ENCODE data around the gene RCOR1. TPM values are rescaled to one million over a fixed set of nuclear protein-coding genes. Genes with fewer than 3 reads are reported as not detected.
A peak's percentile ranks its signal among the peaks of the same experiment; 100 is the strongest.

RCOR1 gene
- total RNA-seq, 2 donors from 2014 or later = 17.1 to 17.5 TPM

DNA sequence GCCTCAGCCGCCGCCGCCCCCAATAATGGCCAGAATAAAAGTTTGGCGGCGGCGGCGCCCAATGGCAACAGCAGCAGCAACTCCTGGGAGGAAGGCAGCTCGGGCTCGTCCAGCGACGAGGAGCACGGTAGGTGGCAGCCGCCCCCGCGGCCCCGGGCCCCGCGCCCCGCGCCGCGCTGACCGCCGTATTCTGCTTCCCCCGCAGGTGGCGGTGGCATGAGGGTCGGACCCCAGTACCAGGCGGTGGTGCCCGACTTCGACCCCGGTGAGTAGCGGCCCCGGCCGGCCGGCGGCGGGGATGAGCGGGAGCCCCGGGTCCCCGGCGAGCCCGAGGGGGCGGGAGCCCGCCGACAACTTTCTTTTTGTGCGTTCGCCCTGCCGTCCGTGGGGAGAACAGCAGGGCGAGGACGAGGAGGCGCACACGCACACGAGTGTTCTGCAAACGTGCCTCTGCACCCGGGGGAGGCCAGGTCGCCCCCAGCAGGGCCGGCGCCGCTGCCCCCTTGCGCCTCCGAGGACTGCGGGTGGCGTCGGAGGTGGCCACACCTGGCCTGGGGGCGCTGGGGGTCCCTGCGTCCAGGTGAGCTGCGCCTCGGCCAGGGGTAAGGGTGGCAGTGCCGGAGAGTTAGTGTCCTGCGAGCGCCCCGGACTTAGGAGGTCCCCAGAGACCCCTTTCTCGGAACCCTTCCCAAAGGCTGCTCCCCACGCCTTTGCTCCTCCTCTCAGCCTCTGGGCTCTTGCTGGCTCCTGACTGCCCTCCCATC lies 794 bp downstream of the RCOR1 start:
- Mint-ChIP-seq H3K27ac (peak overlapping the region; percentile 59 to 62), H3K27me3 (no peaks in the 10 kb centered on the region), H3K4me3 (peak overlapping the region; percentile 84), H3K9me3 (no peaks in the 10 kb centered on the region), H3K4me1 (ENCODE audit: low read depth in 2 of 2) (peaks cover 12 to 18% of the 10 kb centered on the region in 2 donors), H3K36me3 (no peaks in the 10 kb centered on the region)
- ATAC-seq = peak in 1 of 2 donors; percentile 28
- peak; percentile 75 for DNase-seq (ENCODE audit: low spot score)

DNA sequence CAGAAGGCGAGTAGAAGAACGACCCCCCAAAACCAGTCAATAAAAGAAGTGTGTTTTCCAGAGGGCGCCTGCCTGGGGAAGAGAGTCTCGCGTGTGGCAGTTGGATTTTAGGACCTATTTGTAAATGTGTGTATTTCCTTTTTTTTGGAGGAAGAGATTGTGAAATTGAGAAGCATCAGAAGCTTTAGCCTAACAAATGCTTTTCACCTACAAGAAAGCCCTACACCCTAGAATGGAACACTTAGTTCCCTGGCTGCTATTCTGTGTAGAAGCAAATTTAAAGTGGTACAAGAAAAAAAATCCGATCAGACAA lies 1.3 kb downstream of the RCOR1 start:
- DNase-seq (ENCODE audit: low spot score) = no peak
- H3K9me3 Mint-ChIP-seq = no peaks in the 10 kb centered on the region
- H3K4me3 Mint-ChIP-seq = peak overlapping the region; percentile 84
- no peak for ATAC-seq
- no peaks in the 10 kb centered on the region for H3K36me3 Mint-ChIP-seq
- peaks cover 12 to 18% of the 10 kb centered on the region in 2 donors for H3K4me1 Mint-ChIP-seq (ENCODE audit: low read depth in 2 of 2)
- peak overlapping the region; percentile 59 to 62 for H3K27ac Mint-ChIP-seq
- H3K27me3 Mint-ChIP-seq = no peaks in the 10 kb centered on the region

DNA sequence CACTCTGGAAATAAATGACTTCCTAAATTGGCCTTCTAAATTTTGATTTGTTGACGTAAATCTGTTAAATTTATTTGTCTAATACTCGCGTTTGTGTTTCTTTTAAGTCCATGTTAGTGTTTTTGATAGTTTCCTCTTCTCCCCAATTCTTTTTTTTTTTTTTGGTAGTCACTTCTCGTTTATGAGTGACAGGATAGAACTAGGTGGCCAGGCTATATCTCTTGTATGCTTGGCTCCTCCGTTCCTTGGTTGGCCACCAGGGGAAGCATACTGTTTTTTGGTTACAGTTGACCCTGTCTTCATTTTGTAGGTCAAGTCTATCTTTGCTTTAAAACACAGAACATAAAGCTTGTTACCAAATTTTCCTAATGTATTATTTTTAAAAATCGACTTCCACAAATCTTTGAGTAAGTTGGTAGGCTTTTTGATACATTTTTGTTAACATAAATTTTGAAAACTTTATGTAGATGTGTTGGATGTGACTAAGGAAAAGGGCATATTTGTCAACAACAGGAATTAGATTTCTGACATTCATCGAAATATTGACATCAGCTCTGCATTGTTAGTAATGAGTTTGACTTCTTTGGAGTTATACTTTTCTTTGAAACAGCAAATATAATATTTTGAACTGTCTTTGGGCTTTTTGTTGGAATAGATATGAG lies 2.2 kb downstream of the RCOR1 start:
- ATAC-seq = no peak

DNA sequence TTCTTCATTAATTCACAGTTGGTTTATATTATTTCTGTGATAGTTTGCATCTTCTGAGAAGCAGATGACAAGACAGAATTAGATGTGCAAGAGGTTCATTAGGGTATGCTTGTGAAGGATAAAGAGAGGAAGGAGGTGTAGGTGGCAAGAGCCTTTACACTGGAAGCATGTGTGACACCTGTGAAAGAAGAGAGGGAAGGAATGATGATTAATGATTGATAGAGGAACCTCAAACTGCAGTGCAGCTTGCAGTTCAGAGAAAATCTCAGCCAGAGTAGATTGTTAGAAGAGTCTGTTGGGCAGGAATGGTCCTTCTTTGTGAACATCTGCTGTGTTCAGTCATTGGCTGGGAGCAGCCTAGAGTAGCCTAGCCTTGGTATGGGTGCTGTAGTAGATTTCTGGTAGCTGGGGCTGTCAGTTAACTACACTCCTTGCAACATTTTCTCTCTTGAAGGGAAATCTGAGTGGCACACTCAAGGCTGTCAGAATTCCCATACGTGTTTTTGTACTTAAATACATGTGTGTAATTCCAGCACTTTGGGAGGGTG lies 9.0 kb downstream of the RCOR1 start:
- Mint-ChIP-seq H3K27ac (no peak overlapping the region), H3K36me3 (no peaks in the 10 kb centered on the region), H3K4me1 (ENCODE audit: low read depth in 2 of 2) (peaks cover 10 to 25% of the 10 kb centered on the region in 2 donors), H3K4me3 (no peak overlapping the region), H3K27me3 (no peaks in the 10 kb centered on the region), H3K9me3 (no peaks in the 10 kb centered on the region)
- ATAC-seq (no peak), DNase-seq (ENCODE audit: low spot score) (no peak)

More for the DNA sequence above, 2.2 kb downstream of the RCOR1 start:
- Mint-ChIP-seq H3K36me3 (no peaks in the 10 kb centered on the region), H3K9me3 (no peaks in the 10 kb centered on the region), H3K4me1 (ENCODE audit: low read depth in 2 of 2) (peaks cover 14 to 25% of the 10 kb centered on the region in 2 donors), H3K4me3 (peak overlapping the region; percentile 84), H3K27ac (peak overlapping the region; percentile 59 to 62), H3K27me3 (no peaks in the 10 kb centered on the region)
- DNase-seq (ENCODE audit: low spot score) = peak; percentile 65

DNA sequence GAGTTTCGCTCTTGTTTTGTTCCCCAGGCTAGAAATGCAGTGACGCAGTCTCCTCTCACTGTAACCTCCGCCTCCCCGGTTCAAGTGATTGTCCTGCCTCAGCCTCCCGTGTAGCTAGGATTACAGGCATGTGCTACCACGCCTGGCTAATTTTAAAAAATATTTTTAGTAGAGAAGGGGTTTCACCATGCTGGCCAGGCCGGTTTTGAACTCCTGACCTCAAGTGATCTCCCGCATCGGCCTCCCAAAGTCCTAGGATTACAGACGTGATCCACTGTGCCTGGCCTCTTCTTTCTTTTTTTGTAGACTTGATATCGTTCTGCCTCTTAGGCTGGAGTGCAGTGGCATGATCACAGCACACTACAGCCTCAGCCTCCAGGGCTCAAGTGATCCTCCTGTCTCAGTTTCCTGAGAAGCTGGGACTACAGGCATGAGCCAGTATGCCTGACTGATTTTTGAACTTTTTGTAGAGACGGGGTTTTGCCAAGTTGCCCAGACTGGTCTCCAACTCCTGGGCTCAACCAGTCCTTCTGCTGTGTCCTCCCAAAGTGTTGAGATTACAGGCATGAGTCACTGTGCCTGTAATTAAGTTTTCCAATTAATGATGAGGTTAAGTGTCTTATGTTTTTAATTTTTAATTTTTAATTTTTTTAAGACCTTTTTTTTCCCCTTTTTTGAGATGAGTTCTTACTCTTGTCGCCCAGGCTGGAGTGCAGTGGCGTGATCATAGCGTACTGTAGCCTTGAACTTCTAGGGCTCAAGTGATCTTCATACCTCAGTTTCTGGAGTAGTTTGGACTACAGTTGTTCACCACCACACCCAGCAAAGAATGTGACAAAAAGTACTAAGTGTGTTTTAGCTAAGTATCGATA lies 10.2 kb downstream of the RCOR1 start:
- ATAC-seq (no peak), DNase-seq (ENCODE audit: low spot score) (no peak)
- Mint-ChIP-seq H3K27ac (no peak overlapping the region), H3K36me3 (no peaks in the 10 kb centered on the region), H3K27me3 (no peaks in the 10 kb centered on the region), H3K4me3 (no peak overlapping the region), H3K9me3 (no peaks in the 10 kb centered on the region), H3K4me1 (ENCODE audit: low read depth in 2 of 2) (peaks cover 10 to 25% of the 10 kb centered on the region in 2 donors)

DNA sequence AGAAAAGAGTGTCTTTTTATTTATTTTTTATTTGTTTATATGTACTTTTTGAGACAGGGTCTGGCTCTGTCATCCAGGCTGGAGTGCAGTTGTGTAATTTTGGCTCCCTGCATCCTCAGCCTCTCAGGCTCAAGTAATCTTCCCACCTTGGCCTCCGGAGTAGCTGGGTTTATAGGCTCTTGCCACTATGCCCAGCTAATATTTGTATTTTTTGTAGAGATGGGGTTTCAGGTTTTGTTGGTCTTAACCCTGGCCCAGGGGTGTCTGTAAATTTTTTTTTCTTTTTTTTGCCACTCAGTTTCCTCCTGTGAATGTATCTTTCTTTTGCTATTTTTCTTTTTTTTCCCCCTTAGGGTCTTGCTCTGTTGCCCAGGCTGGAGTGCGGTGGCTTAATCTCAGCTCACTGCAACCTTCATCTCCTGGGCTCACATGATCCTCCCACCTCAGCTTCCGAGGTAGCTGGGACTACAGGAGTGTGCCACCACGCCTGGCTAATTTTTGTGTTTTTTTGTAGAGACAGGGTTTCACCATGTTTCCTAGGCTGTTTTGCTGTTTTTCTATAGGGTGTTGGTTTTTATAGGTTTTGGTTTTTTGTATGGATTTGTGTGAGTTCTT lies 11.0 kb downstream of the RCOR1 start:
- DNase-seq (ENCODE audit: low spot score) (no peak), ATAC-seq (no peak)
- Mint-ChIP-seq H3K36me3 (no peaks in the 10 kb centered on the region), H3K9me3 (no peaks in the 10 kb centered on the region), H3K4me1 (ENCODE audit: low read depth in 2 of 2) (peaks cover 14 to 25% of the 10 kb centered on the region in 2 donors), H3K27ac (no peak overlapping the region), H3K4me3 (no peak overlapping the region), H3K27me3 (no peaks in the 10 kb centered on the region)

DNA sequence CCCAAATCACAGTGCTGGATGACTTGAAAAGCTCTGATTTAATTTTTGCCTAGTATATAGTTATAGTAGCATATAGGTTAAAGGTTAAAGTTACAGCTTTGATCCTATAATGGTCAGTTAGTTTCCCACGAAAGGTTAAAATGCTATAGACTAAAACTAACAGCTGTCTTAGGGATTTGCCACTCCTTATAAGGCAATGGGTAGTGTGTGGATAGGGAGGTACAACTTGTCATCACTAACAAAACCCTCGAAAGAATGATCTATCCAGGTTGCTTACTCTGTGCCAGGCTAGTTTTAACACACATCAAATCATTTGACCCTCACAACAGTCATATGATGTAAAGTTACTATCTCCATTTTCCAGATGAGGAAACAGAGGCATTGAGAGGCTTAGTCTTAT lies 11.7 kb downstream of the RCOR1 start:
- no peaks in the 10 kb centered on the region for H3K9me3 Mint-ChIP-seq
- no peak overlapping the region for H3K4me3 Mint-ChIP-seq
- H3K36me3 Mint-ChIP-seq = no peaks in the 10 kb centered on the region
- ATAC-seq (no peak), DNase-seq (ENCODE audit: low spot score) (no peak)
- no peak overlapping the region for H3K27ac Mint-ChIP-seq
- no peaks in the 10 kb centered on the region for H3K27me3 Mint-ChIP-seq
- H3K4me1 Mint-ChIP-seq (ENCODE audit: low read depth in 2 of 2) = peaks cover 12 to 22% of the 10 kb centered on the region in 2 donors

DNA sequence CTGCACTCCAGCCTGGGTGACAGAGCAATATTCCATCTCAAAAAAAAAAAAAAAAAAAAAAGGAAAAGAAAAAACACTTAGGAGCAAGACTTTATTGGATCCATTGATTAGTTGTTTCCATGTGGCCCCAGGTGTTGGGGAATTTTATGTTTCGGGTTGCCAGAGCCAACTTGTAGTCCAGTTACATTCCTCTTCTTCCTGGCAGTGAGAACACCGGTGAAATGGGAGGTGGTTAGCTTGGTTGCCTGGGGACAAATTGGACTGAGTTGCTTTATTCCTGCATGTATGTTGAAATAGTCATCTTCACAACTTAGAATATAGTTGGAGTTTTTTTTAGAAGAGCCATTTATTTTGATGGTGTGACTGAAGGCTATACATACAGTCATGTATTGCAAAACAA lies 12.6 kb downstream of the RCOR1 start:
- no peaks in the 10 kb centered on the region for H3K9me3 Mint-ChIP-seq
- no peak overlapping the region for H3K27ac Mint-ChIP-seq
- no peak for ATAC-seq
- H3K27me3 Mint-ChIP-seq = no peaks in the 10 kb centered on the region
- DNase-seq (ENCODE audit: low spot score) = no peak
- peaks cover 12 to 16% of the 10 kb centered on the region in 2 donors for H3K4me1 Mint-ChIP-seq (ENCODE audit: low read depth in 2 of 2)
- H3K36me3 Mint-ChIP-seq = no peaks in the 10 kb centered on the region
- no peak overlapping the region for H3K4me3 Mint-ChIP-seq

DNA sequence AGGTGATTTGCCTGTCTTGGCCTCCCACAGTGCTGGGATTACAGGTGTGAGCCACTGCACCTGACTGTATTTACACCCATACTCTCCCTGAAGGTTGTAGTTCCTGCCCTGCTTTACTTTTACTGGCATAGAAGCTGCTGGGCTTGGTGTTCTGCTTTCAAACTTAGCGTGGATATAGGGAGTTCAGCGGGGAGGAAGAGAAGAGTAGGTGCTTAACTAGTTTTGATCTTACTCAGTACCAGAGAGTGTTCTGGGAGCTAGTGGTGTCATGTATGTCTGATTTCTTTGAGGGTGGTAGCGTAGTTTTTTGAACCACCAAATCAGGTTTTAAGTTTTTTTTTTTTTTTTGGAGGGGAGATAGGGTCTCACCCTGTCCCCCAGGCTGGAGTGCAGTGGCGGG lies 13.8 kb downstream of the RCOR1 start:
- no peaks in the 10 kb centered on the region for H3K36me3 Mint-ChIP-seq
- peaks cover 12 to 15% of the 10 kb centered on the region in 2 donors for H3K4me1 Mint-ChIP-seq (ENCODE audit: low read depth in 2 of 2)
- no peaks in the 10 kb centered on the region for H3K9me3 Mint-ChIP-seq
- H3K27ac Mint-ChIP-seq = no peak overlapping the region
- DNase-seq (ENCODE audit: low spot score) (no peak), ATAC-seq (no peak)
- no peaks in the 10 kb centered on the region for H3K27me3 Mint-ChIP-seq
- H3K4me3 Mint-ChIP-seq = no peak overlapping the region

DNA sequence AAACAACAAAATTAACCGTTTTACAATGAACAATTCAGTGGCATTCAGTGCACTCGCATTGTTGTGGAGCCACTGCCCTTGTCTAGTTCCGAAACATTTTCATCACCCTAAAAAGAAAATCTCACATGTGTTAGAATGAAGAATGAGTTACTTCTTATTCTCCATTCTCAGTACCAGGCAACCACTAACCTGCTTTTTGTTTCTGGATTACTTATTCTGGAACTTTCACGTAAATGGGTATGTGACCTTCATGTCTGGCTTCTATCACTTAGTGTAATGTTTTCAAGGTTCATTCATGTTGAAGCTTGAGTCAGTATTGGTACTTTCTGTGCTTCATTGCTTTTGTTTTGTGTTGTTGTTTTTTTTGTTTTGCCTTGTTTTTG lies 15.6 kb downstream of the RCOR1 start:
- H3K4me1 Mint-ChIP-seq (ENCODE audit: low read depth in 2 of 2) = peaks cover 10 to 17% of the 10 kb centered on the region in 2 donors
- ATAC-seq (no peak), DNase-seq (ENCODE audit: low spot score) (no peak)
- no peaks in the 10 kb centered on the region for H3K27me3 Mint-ChIP-seq
- no peak overlapping the region for H3K4me3 Mint-ChIP-seq
- peak overlapping the region in 1 of 2 donors; percentile 39 for H3K27ac Mint-ChIP-seq
- H3K36me3 Mint-ChIP-seq = no peaks in the 10 kb centered on the region
- H3K9me3 Mint-ChIP-seq = no peaks in the 10 kb centered on the region

DNA sequence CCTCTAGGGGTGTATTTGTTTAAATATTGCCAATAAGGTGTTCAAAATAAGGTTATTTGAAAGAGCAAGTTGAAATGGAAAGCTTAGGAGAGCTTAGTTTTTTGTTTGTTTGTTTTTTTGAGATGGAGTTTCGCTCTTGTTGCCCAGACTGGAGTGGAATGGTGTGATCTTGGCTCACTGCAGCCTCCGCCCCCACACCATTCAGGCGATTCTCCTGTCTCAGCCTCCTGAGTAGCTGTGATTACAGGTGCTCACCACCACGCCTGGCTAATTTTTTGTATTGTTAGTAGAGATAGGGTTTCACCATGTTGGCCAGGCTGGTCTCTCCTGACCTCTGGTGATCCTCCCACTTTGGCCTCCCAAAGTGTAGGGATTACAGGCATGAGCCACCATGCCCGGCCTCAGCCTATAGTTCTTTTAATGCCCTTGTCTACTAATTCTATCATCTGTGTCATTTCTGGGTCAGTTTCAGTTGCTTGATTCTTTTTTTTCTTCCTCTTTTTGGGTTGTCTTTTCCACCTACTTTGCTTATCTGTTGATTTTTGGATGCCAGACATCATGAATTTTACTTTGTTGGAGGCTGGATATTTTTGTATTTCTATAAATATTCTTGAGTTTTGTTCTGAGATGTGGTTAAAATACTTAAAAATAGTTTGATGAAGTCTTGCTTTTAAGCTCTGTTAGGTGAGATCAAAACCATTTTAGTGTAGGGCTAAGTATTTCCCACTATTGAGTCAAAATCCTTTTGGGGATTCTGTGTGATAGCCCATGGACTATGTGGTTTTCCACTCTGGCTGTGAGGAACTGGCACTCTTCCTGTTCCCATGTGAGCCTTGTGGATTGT lies 18.7 kb downstream of the RCOR1 start:
- ATAC-seq (no peak), DNase-seq (ENCODE audit: low spot score) (no peak)
- Mint-ChIP-seq H3K36me3 (no peaks in the 10 kb centered on the region), H3K4me1 (ENCODE audit: low read depth in 2 of 2) (peaks cover 6 to 9% of the 10 kb centered on the region in 2 donors), H3K4me3 (no peak overlapping the region), H3K27ac (no peak overlapping the region), H3K9me3 (no peaks in the 10 kb centered on the region), H3K27me3 (no peaks in the 10 kb centered on the region)

DNA sequence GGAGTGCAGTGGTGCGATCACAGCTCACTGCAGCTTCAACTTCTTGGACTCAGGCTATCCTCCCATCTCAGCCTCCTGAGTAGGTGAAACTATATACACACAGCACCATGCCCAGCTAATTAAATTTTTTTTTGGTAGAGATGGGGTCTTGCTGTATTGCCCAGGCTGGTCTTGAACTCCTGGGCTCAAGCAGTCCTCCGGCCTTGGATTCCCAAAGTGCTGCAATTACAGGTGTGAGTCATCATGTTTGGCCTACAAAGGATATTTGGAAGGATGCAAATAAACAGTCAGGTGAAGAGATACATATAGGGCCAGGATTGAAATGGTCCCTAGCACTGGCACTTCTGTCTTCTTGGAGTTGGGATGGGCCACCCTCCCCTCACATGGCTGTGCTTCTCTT lies 23.9 kb downstream of the RCOR1 start:
- DNase-seq (ENCODE audit: low spot score) (no peak), ATAC-seq (no peak)
- H3K27me3 Mint-ChIP-seq = no peaks in the 10 kb centered on the region
- peaks cover 18 to 24% of the 10 kb centered on the region in 2 donors for H3K4me1 Mint-ChIP-seq (ENCODE audit: low read depth in 2 of 2)
- no peak overlapping the region for H3K27ac Mint-ChIP-seq
- no peaks in the 10 kb centered on the region for H3K9me3 Mint-ChIP-seq
- no peaks in the 10 kb centered on the region for H3K36me3 Mint-ChIP-seq
- no peak overlapping the region for H3K4me3 Mint-ChIP-seq

DNA sequence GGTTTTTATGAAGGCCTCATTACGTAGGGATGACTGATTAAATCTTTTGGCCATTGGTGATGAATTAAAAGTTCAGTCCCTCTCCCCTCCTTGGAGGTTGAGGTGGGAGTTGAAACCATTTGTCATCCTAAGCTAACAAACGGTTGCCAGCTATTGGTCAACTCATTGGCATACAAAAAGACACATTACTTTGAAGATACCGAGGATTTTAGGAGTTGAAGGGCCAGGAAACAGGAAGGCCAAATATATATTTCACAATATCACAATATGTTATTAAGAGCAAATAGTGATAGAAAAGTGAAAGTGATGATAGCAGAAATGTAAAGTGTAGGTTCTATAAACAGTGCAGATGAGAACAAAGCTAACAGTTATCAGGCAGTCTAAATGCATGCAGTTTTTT lies 24.4 kb downstream of the RCOR1 start:
- no peak for ATAC-seq
- H3K27ac Mint-ChIP-seq = no peak overlapping the region
- no peaks in the 10 kb centered on the region for H3K27me3 Mint-ChIP-seq
- H3K36me3 Mint-ChIP-seq = no peaks in the 10 kb centered on the region
- H3K4me1 Mint-ChIP-seq (ENCODE audit: low read depth in 2 of 2) = peaks cover 17 to 22% of the 10 kb centered on the region in 2 donors
- H3K9me3 Mint-ChIP-seq = no peaks in the 10 kb centered on the region
- no peak overlapping the region for H3K4me3 Mint-ChIP-seq
- no peak for DNase-seq (ENCODE audit: low spot score)
